M059J (cell line): ENCODE results near the gene GPBP1. TPM values are rescaled to one million over a fixed set of nuclear protein-coding genes. Genes with fewer than 3 reads are reported as not detected.

Source experiments
- DNase-seq: peaks from one replicate; pipeline ENCODE4 v3.0.0-alpha.2; 2012; ENCODE audit warnings: low read depth
- total RNA-seq: library from RNA; depleted of rRNA; stranded (reverse); fragments of >200 nt; shearing (Covaris generic); gene quantifications from 2 replicates; pipeline ENCODE4 v1.2.3, GENCODE V29; 2014

GPBP1 gene
- total RNA-seq, 1 experiment from 2014 or later = 76.5 TPM

GRCh38 chr5:57210633-57211032 is 36.8 kb downstream of the GPBP1 start:
- DNase-seq = no peak

DNA sequence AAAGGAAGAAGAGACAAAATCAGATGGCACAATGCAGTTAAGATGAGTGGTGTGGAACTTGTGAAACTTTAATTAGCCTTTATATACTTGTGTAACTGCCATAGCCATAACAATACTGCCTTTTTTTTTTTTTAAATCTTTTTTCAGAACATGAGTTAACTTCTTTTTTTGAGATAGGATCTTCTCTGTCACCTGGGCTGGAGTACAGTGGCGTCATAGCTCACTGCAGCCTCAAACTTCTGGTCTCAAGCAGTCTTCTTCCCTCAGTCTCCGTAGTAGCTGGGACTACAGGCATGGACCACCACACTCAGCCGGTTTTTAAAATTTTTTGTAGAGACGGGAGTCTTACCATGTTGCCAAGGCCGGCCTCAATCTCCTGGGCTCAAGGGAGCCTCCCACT is 37.2 kb downstream of the GPBP1 start:
- no peak for DNase-seq

DNA sequence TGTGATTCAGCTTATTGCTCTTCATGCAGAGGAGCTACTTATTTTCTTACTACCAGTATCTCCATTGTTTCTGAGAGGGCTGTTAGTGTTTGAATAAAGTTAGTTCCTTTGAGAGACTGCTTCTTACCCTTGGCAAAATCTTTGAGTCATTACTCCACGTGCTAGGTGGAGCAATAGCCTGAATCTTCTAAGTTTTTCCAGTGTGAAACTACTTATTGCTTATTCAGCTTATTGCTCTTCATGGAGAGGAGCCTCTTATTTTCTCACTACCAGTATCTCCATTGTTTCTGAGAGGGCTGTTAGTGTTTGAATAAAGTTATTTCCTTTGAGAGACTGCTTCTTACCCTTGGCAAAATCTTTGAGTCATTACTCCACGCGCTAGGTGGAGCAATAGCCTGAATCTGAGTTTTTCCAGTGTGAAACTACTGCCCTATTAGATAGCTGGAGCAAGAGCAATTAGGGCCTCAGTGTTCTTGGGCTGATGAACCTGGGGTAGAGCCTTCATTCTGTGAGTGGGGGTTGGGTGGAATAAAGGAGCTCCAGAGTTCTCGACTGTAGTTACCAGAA is 41.9 kb downstream of the GPBP1 start:
- no peak for DNase-seq

GRCh38 chr5:57216714-57217113 is 42.9 kb downstream of the GPBP1 start:
- DNase-seq = peak; percentile 32

- no peak for DNase-seq
Measured at GRCh38 chr5:57219386-57219785, 45.5 kb downstream of the GPBP1 start.

DNA sequence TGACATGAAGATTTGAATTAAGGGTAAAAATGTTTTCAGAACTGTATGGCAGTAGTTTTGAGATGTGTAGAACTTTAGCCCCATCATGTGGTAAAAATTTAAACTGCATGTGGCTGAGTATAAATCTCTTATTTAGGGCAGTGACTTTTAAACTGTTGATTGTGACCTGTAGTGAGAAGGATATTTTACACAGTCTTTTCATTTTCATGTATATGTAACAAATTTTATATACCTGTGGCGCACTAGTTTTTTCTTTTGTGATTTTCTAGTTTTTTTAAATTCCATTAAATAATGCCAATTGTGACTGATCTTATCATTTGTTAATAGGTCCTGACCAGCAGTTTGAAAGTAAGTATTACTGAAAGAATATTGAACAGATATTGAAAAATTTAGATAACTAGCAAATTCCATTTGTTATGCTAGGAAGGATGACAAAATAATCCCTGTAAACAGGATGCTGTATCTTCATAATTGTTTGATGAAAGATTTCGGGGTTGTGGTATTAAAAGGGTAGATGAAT is 47.2 kb downstream of the GPBP1 start:
- peak; percentile 65 for DNase-seq

GRCh38 chr5:57225553-57225952 is 51.7 kb downstream of the GPBP1 start:
- no peak for DNase-seq

GRCh38 chr5:57229313-57229712 is 55.5 kb downstream of the GPBP1 start:
- no peak for DNase-seq

DNA sequence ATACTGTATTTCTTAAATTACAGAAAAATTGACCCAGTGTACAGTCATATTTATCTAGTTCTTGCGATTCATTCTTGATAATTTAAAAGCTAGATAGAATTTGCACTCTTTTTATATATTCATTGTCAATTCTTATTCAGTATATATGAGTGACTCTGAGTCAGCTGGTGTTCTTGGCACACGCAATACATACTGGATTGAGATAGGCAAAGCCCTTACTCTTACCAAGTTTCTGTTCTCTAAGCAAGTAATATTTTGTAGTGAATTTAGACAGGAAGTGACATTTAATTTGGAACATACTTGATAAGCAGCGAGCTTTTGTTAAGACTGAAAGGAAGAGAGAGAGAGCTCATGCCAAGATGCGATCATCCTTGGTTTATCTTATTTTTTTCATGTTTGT is 57.7 kb downstream of the GPBP1 start:
- DNase-seq = no peak

- DNase-seq = peak; percentile 22
Measured at GRCh38 chr5:57232293-57233033, 58.6 kb downstream of the GPBP1 start.

DNA sequence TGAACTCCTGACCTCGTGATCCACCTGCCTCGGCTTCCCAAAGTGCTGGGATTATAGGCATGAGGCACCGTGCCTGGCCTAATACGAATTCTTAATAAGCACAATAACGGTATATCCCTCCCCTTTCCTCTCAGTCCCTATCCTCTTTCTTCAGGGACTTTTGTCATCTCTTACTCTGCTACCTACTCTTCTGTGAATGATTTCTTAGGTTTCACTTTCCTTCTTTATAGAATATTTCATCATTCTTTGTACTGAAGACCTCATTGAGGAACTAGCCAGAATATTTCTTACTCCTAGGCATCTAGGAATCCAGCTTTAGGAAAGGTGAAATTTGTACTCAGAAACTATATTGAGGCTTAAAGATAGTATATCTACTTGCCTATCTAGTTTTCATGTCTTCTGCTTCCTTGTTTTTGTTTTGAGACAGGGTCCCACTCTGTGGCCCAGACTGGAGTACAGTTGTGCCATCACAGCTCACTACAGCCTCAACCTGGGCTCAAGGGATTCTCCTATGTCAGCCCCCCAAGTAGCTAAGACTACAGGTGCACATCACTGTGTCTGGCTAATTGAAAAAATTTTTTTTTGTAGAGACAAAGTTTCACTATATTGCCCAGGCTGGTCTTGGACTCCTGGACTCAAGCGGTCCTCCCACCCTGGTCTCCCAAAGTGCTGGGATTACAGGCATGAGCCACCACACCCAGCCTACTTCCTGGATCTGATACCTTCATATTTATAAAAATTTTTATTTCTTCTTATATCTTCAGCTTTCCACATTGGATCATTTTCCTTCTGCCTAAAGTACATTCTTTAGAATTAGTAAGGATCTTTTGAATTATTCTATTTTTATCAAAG is 69.7 kb downstream of the GPBP1 start:
- no peak for DNase-seq

- DNase-seq = no peak
Measured at GRCh38 chr5:57244331-57244730, 70.5 kb downstream of the GPBP1 start.

GRCh38 chr5:57246426-57246825 is 72.6 kb downstream of the GPBP1 start:
- DNase-seq = no peak

GRCh38 chr5:57247765-57248164 is 73.9 kb downstream of the GPBP1 start:
- no peak for DNase-seq

DNA sequence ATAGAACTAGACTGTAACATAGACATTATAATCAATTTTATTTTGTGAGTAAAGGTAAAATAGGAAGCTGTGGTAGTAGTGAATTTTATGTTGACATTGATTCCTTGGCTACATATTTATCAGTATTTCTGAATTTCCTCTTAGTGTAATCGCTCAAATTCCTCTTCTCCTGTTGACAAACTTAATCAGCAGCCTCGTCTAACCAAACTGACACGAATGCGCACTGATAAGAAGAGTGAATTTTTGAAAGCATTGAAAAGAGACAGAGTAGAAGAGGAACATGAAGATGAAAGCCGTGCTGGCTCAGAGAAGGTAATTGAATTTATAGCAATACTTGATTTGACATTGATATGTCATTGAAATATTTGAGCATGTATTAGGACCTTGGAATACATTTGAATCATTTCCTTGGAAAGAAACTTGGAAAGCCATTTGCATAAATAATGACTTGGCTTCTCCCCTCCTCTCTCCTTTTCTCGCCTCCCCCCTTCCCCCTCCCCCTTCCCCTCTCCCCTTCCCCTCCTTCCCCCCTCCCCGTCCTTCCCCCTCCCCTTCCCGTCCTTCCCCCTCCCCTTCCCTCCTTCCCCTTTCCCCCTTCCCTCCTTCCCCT is 75.5 kb downstream of the GPBP1 start:
- no peak for DNase-seq

- no peak for DNase-seq
Measured at GRCh38 chr5:57258052-57258451, 84.2 kb downstream of the GPBP1 start.

- DNase-seq = no peak
Measured at GRCh38 chr5:57258943-57259342, 85.1 kb downstream of the GPBP1 start.

DNA sequence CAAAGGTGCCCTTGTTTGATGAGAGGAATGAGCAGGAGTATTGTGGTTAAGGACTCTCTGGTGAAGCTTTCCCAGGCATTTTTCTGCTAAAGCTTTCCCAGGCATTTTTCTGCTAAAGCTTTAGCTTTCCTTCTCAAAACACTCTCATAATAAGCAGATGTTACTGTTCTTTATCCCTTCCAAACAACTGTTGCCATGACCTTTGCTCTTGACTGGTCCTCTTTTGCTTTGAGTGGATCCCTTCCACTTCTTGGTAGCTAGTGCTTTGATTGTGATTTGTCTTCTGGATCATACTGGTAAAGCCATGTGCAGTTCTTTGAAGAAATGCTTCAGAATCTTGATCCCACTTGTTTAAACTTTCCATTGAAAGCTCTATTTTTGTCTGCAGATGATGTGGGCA is 85.8 kb downstream of the GPBP1 start:
- no peak for DNase-seq

GRCh38 chr5:57262541-57262940 is 88.7 kb downstream of the GPBP1 start:
- DNase-seq = no peak

- no peak for DNase-seq
Measured at GRCh38 chr5:57267805-57268204, 93.9 kb downstream of the GPBP1 start.

DNA sequence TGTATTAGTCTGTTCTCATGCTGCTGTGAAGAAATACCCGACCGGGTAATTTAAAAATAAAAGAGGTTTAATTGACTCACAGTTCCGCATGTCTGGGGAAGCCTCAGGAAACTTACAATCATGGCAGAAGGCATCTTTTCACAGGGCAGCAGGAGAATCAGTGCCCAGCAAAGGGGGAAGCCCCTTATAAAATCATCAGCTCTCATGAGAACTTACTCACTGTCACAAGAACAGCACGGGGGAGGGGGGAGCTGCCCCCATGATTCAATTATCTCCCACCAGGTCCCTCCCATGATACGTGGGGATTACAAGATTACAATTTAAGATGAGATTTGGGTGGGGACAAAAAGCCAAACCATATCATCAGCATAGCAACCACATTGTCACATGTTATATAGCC is 102.5 kb downstream of the GPBP1 start:
- no peak for DNase-seq

GRCh38 chr5:57277085-57277484 is 103.2 kb downstream of the GPBP1 start:
- peak; percentile 42 for DNase-seq
